ENCODE data around the gene ENKD1. TPM values are rescaled to one million over a fixed set of nuclear protein-coding genes. Genes with fewer than 3 reads are reported as not detected.

Gene ENKD1
- total RNA-seq, 1 donor from 2014 or later, result 6.9 TPM

DNA sequence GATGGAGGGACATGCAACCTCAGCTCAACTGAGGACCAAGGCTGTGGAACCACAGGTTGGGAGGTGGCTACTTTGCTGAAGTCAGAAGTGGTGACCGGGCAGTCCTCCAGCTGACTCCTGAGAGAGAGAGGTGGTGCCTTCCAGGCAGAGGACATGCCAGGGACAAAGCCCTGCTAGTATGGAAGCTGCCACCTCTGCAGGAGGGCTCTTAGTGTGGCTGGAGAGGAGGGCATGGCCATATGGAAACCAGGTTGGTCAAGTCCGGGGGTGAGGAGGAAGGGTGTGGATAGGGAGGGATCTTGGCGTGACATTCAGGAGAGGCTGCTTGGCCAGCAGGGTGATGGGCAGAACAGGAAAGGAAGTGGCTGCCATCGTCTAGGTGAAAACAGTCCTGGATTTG, 5.8 kb upstream of the ENKD1 start:
- H3K36me3 Mint-ChIP-seq, result peaks cover 6% of the 10 kb centered on the region
- H3K4me1 ChIP-seq, result peaks cover 4% of the 10 kb centered on the region
- no peaks in the 10 kb centered on the region for H3K9me3 ChIP-seq (ENCODE audit: low read depth)
- H3K79me2 ChIP-seq (ENCODE audit: low read depth), result no peaks in the 10 kb centered on the region
- H3K4me1 Mint-ChIP-seq, result peaks cover 17% of the 10 kb centered on the region
- peaks cover under 1% of the 10 kb centered on the region for H3K27me3 ChIP-seq
- H3K27me3 Mint-ChIP-seq (ENCODE audit: insufficient read depth, low read depth), result peaks cover 4% of the 10 kb centered on the region
- no peak overlapping the region for H3K27ac ChIP-seq
- no peak overlapping the region for H3K27ac Mint-ChIP-seq
- peak overlapping the region; percentile 20 for H3K4me3 Mint-ChIP-seq
- no peaks in the 10 kb centered on the region for H3K9me3 Mint-ChIP-seq
- no peak overlapping the region for H2AFZ ChIP-seq (replicated peaks)
- no peaks in the 10 kb centered on the region for H3K36me3 ChIP-seq
- H4K20me1 ChIP-seq (ENCODE audit: low read depth), result peaks cover 10% of the 10 kb centered on the region
- no peak for TF ChIP-seq EZH2 (IDR thresholded peaks at IDR 0.05)
- no peak for TF ChIP-seq EZH2phosphoT487 (IDR thresholded peaks at IDR 0.05)
- TF ChIP-seq, protein P1, sequence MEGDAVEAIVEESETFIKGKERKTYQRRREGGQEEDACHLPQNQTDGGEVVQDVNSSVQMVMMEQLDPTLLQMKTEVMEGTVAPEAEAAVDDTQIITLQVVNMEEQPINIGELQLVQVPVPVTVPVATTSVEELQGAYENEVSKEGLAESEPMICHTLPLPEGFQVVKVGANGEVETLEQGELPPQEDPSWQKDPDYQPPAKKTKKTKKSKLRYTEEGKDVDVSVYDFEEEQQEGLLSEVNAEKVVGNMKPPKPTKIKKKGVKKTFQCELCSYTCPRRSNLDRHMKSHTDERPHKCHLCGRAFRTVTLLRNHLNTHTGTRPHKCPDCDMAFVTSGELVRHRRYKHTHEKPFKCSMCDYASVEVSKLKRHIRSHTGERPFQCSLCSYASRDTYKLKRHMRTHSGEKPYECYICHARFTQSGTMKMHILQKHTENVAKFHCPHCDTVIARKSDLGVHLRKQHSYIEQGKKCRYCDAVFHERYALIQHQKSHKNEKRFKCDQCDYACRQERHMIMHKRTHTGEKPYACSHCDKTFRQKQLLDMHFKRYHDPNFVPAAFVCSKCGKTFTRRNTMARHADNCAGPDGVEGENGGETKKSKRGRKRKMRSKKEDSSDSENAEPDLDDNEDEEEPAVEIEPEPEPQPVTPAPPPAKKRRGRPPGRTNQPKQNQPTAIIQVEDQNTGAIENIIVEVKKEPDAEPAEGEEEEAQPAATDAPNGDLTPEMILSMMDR (IDR thresholded peaks at IDR 0.05), result no peak
- DNase-seq (ENCODE audit: low spot score), result no peak
- no peak overlapping the region for H3K9ac ChIP-seq
- H3K4me3 ChIP-seq, result no peak overlapping the region
- peaks cover 12% of the 10 kb centered on the region for H3F3A ChIP-seq (ENCODE audit: low read depth)
- H3K4me2 ChIP-seq, result no peak overlapping the region

DNA sequence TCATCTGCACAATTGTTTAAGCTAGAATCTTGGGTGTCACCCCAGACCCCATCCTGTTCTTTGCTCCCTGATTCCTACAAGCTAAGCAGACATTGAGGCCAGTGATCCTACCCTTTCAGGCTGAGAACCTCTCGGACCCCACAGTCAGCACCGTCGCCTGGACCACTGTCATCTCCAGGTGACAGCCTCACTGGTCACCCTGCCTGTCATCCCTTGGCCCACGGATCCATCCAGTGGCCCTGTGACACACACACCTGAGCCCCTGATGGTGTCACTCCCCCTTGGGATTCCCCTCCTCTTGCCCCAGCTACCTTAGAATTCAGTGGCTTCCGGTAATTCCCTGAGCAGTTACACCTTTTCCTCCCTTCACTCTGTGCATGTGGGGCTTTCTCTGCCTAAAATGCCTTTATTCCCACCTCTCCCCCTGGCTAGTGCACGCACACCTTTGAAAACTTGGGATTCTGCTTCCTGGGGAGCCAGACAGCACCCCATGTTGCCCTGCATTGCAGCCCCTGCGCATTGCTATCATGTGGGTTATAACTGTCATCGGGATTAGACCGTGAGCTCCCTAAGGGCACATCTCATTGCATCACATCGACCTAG, 3.0 kb upstream of the ENKD1 start:
- Histone ChIP-seq H3K4me2 (no peak overlapping the region), H3K27ac (no peak overlapping the region), H3K4me1 (peaks cover 13% of the 10 kb centered on the region), H3K4me3 (no peak overlapping the region), H3F3A (ENCODE audit: low read depth) (peaks cover 17% of the 10 kb centered on the region), H3K79me2 (ENCODE audit: low read depth) (no peaks in the 10 kb centered on the region), H3K36me3 (no peaks in the 10 kb centered on the region), H3K9me3 (ENCODE audit: low read depth) (no peaks in the 10 kb centered on the region), H2AFZ (replicated peaks) (no peak overlapping the region), H3K9ac (no peak overlapping the region), H4K20me1 (ENCODE audit: low read depth) (peaks cover 24% of the 10 kb centered on the region), H3K27me3 (peaks cover 5% of the 10 kb centered on the region)
- no peak for DNase-seq (ENCODE audit: low spot score)
- no peak for TF ChIP-seq EZH2phosphoT487 (IDR thresholded peaks at IDR 0.05)
- TF ChIP-seq, protein P1 (IDR thresholded peaks at IDR 0.05), result no peak
- no peak for TF ChIP-seq EZH2 (IDR thresholded peaks at IDR 0.05)
- peaks cover 30% of the 10 kb centered on the region for H3K4me1 Mint-ChIP-seq
- H3K27me3 Mint-ChIP-seq (ENCODE audit: insufficient read depth, low read depth), result peaks cover 7% of the 10 kb centered on the region
- no peak overlapping the region for H3K27ac Mint-ChIP-seq
- H3K4me3 Mint-ChIP-seq, result peak overlapping the region; percentile 57
- no peaks in the 10 kb centered on the region for H3K9me3 Mint-ChIP-seq
- H3K36me3 Mint-ChIP-seq, result peaks cover 10% of the 10 kb centered on the region

DNA sequence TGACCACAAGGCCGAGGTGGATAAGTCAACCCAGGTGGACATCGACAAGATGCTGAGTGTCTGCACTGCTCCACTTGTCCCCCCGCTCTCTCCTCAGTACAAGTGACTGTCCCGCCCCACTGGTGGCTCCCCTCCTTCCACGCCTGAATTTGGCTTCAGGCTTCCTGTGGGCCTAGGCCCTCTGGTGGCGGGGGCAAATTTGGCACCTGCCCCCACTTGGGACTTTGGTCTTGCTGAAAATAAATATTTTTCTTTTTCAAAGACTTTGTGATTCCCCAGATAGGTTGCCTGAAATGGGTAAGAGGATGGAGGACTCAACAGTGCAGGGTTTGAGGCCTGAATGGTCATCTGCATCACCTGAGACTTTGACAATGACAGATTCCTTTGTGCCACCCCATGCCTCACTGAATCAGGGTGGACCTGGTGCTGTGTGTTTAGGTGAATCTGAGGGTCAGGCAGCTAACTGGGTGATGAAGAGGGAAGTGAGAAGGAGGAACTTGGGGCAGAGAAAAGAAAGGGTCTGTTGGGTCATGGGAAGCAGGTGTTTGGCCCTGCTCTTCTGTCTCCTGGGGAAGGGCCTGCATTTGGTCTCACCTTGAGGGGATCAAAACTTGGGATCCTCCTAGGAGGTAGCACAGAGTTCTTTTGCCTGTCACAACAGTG, 2.1 kb upstream of the ENKD1 start:
- no peaks in the 10 kb centered on the region for H3K36me3 ChIP-seq
- Mint-ChIP-seq H3K27ac (peak overlapping the region; percentile 72), H3K4me3 (peak overlapping the region; percentile 45), H3K27me3 (ENCODE audit: insufficient read depth, low read depth) (peaks cover 7% of the 10 kb centered on the region), H3K4me1 (peaks cover 31% of the 10 kb centered on the region), H3K36me3 (peaks cover 10% of the 10 kb centered on the region), H3K9me3 (no peaks in the 10 kb centered on the region)
- peaks cover 13% of the 10 kb centered on the region for H3K4me1 ChIP-seq
- H3K4me3 ChIP-seq, result no peak overlapping the region
- DNase-seq (ENCODE audit: low spot score), result no peak
- no peak overlapping the region for H3K9ac ChIP-seq
- no peaks in the 10 kb centered on the region for H3K9me3 ChIP-seq (ENCODE audit: low read depth)
- H3K4me2 ChIP-seq, result no peak overlapping the region
- no peak overlapping the region for H3K27ac ChIP-seq
- H4K20me1 ChIP-seq (ENCODE audit: low read depth), result peaks cover 30% of the 10 kb centered on the region
- no peak overlapping the region for H2AFZ ChIP-seq (replicated peaks)
- TF ChIP-seq, protein P1 (IDR thresholded peaks at IDR 0.05), result peak; percentile 15
- no peak for TF ChIP-seq EZH2phosphoT487 (IDR thresholded peaks at IDR 0.05)
- peaks cover 5% of the 10 kb centered on the region for H3K27me3 ChIP-seq
- H3F3A ChIP-seq (ENCODE audit: low read depth), result peaks cover 17% of the 10 kb centered on the region
- no peaks in the 10 kb centered on the region for H3K79me2 ChIP-seq (ENCODE audit: low read depth)
